Activated CD8-positive, alpha-beta memory T cell treated with anti-CD3 and anti-CD28 coated beads for 48 hours (primary cell): ENCODE measurements around the gene WASF2.
"Not testable (repeated sequence)": the region's sequence is repeated elsewhere in the genome, so short reads cannot be mapped to it uniquely, and the experiment has no call there.

Experiments used
- DNase-seq, 3 experiments: peaks; one replicate each; pipeline ENCODE4 v3.0.0-alpha.2; 2020; ENCODE audit warnings: low read depth in 2 of 3, low spot score in 2 of 3

The WASF2 gene

DNA sequence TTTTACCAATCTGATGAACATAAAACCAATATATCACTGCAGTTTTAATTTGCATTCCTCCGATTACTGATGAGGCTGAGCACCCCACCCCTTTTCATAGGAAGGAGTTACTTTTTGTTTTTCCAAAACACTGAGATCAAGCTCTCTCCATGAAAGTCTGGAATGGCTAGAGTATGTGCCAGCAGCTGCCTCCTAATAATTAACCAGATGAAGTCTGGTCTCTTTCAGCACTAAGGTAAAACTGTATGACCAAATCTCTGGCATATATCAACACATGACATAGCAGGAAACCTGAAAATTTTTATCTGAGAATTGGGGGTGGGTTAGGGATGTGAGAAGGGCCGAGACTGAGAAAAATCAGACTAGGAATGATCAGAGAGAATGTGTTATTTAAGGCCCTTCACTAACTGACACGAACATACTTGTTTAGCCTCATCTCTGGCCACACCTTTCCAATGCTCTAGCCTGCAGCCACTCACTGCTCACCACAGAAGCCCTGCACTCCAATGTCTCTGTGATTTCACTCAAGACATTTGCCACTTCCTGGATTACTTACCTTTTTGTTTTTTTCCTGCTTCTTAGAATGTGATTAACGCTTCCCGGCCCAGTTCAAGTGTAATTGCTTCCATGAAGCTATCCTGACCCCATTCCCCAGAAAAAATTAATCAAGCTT is 34.7 kb downstream of the WASF2 start:
- DNase-seq = no peak

DNA sequence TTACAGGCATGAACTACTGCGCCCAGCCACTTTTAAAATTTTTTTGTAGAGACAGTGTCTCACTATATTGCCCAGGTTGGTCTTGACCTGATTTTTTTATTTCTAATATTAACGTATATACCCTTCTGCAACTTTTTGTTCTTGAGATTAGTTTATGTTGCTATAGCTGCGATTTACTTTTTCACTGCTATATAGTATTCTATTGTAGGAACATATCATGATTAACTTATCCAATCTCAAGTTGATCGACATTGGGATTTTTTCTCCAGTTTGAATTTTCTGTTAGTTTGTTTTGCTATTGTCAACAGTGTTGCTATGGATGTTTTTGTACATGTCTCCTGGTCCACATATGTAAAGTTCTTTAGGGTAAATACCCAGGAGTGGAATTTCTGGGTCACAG is 35.4 kb downstream of the WASF2 start:
- DNase-seq = no peak

DNA sequence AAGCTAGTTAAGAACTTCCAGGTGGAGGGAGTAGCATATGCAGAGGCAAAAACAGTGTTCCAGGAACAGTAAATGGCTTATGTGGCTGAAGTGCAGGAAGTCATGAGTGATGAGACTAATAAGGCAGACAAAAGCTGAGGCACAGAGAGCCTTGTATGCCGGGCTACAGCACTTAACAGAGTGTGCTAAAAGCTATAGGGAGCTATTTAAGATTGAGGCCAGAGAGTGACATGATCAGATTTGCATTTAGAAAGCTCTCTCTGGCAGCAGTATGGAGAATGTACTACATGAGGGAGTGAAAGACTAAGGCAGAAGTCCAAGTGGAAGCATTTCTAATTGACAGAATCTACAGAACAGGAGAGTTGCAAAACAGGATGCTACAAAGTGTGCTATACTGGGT is 38.6 kb downstream of the WASF2 start:
- DNase-seq = no peak

DNA sequence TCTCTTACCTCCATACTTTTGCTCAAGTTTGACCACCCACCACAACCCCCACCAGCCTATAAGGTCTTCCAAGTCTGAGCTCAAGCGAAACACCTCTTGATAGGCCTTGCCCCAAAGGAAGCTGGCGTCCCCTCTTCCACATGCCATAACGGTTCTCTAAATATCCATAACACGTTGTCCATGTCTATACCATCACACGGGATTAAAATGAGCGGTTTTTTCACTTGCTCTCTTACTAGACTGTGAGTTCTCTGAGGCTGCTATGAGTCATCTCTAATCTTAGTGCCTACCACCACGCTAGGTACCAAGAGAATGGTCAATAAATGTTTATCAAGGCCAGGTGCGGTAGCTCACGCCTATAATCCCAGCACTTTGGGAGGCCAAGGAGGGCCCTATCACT is 41.0 kb downstream of the WASF2 start:
- DNase-seq = no peak

DNA sequence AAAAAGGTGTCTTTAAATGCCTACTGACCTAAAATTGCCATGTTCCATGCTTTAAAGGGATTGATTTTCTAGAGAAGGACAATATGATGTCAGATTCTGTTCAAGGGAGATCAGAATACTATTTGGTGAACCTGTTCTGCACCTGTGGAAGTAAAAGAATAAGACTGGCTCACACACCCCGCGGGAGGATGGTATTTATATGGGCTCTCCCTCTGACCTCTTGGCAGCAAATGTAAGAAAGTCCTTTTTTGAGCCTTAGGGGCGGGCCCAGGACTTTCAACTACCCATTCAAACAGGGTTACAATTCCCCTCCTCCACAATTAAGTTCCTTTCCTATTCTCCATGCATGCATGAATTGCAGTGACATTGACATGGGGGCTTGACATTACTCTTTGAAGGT is 42.1 kb downstream of the WASF2 start:
- DNase-seq = no peak

DNA sequence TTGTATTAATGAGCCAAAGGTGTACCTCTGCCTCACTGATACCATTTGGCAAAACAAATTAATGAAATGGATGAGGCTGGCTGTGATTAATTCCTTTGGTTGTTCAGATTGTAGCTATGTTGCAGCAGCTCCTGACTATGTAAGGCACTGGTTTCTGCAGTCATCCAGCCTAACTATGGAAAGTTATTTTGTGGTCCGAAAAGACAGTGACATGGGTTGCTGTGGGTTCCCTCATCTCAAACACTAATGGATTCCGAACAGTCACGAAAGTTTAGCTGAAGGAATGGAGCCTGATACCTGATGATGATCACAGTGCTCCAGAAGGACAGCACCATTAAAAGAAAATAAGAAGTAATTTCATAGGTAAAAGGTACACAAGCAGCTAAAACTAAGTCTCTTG is 42.6 kb downstream of the WASF2 start:
- no peak for DNase-seq

DNA sequence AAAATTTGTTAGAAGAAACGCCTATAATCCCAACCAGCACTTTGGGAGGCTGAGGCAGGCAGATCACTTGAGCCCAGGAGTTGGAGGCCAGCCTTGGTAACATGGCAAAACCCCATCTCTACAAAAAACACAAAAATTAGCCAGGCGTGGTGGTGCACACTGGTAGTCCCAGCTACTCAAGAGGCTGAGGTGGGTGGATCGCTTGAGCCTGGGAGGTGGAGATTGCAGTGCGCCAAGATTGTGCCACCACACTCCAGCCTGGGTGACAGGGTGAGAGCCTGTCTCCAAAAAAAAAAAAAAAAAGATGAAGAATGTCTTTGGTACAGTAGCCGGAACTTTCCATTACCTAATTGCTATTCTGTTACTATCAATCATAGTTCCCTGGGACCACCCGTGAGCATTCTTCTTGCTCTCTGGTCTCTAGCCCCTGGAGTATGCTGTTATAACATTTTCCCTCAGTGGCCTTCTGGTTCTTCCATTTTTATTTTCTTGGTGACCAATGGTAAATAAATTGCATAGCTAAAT is 43.4 kb downstream of the WASF2 start:
- no peak for DNase-seq

DNA sequence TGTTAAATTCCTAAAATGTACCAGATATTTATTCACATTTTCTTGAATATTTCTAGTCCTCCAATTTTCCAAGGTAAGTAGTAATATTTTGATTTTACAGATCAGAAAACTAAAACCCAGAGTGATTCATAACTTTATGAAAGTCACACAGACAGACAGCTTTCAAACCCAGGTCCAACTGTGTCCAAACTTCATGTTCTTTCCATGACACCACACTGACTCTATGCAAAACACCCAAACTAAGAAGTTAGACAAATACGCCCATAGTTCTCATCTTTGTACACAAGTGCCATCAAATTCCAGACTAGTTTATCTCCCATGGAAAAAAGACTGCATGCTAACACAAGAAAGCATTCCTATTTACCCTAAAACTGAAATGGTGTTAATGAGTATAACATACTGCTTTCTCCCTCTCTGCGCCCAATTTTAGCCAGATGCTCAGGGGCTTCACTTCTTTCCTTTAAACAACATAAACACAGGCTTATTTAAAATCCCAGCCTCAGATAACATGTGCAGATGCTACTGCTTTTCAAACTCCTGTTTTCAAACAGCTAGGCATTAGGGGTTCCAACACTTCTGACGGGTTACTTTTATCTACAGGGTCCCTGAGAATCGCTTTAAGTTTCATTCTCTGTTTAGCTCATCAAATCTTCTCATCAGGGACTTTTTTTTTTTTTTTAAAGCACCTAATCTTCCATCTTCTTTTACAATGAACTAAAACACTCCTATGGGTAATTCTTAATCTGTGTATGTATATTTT is 44.6 kb downstream of the WASF2 start:
- no peak for DNase-seq

DNA sequence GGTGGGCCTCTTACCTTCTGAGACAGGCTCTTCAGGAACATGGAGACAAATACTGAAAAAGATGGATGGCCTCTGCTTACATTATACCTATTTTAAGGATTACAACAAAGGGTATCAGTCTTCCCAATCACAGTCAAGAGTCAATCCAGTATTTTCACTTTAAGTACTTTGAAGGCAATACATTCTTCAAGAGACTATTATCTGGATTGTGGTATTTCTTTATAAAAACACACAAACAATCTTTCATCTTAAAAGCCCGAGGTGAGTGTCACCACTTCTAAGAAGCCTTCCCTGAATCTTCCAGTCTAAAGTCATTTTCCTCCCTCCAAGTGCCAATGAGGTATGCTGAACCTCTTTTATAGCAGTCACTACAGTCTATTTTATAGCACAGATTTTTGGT is 45.3 kb downstream of the WASF2 start:
- DNase-seq = no peak

DNA sequence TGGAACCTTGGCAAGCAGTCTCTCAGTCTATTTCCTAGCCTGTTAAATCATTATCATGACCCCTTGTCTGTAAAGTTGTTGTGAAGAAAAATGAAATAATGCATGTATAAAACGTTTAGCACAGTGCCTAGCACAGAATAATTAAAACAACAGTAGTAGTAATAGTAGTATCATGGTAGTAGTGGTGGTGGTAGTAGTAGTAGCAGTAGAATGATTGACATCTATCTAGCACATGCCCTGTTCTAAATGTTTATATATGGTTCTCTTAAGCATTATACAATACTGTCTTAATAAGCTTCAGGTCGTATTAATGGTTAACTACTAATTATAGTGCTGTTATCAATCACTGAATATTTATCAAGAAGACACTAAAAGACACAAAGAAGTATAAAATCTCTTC is 50.8 kb downstream of the WASF2 start:
- no peak for DNase-seq

DNA sequence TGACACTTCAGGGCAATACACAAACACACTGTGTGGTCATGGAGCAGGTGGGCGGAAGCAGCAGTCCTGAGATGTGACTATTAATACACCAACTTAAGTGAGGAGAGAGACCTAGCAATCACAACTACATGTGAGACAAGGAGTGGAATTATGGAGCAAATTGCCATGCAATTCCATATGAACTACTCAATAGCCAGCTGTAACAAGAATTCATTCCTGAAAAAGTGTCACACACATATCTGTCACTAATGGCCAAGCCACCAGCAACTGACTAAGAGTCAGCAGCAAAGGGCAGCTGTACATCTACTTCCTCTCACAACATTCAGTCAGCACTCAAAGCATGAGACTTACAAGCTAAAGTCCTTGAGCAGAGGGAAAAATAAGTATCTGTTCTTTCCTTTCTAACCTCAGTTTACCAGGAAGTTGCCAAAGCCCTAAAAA is 51.3 kb downstream of the WASF2 start:
- no peak for DNase-seq

DNA sequence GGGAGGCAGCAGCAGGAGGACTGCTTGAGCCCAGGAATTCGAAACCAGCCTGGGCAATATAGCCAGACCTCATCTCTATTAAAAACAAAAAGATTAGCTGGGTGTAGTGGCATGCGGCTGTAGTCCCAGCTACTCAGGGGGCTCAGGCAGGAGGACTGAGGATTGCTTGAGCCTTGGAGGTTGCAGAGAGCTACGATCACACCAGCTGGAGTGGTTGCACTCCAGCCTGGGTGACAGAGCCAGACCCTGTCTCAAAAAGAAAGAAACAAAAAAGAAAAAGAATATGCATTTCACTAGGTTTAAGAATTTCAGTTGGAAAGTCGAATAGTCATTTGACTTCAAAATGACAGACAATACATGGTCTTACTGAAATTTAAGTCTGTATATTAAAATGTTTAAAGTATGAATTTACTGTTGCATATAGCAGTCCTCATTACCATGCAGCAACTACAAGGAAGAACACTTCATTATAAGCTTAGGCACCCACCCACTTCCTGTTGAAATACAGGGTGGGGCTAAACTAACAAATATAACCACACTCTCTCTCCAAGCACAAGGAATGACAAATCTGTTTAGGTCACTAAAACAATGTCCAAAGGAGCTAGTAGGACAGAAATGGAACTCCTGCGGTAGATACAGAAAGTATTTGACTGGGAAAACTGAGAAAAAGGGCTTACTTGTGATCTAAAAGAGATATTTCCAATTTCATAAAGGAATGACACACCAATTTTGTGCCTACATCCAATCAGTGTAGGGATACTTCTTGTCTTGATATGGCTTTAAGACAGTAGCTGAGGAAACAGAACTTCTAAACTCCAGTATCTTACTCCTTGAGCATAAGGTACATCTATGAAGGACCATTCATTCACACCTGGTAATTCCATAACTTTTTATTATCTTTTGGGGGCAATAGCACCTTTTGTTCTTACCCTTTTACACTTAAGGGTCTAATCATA is 53.5 kb downstream of the WASF2 start:
- no peak for DNase-seq

DNA sequence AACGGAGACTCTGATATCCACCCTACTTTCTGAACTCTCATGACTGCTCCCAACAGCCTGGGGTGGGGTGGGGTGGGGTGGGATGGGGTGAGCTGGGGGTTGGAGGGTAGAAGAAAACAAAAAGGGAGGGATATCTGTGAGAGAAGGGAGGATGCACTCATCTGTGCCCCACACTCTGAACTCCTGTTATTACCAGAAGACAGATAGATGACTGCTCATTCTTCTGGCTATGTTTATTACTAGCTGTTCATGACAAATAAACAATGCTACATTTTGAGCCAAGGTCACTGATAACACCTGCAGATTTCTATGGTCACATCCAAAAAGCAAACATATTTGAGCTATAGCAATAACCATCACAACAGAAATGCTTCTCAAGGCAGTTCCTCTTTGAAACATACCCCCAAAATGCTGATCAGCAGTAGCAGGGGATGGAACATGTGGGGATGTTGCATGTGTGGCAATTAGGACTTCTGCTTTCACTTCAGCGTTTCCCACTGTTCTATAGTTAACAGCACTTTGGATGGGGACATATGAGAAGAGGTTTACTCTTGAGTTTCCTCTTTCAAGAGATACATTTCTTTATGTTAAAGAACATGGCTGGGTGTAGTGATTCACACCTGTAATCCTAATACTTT is 54.3 kb downstream of the WASF2 start:
- DNase-seq = no peak

DNA sequence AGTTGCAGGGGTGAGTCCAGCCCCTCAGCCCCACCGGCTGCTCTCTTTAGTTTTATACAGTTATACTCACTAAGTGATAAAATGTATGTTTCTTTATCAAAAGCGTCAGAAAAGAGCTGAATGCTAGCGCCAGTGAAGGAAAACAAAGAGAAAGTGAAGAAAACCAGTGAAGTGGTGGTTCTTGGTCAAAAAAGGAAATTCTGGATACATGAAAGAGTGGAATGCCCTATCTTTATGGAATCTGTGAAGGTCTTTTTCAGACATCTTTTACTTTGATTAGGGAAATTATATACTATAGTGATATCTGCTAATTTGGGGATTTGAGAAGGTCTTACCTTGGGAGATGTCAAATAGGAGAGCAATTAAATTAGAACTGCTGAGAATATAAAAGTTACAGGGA is 56.3 kb downstream of the WASF2 start:
- no peak for DNase-seq

DNA sequence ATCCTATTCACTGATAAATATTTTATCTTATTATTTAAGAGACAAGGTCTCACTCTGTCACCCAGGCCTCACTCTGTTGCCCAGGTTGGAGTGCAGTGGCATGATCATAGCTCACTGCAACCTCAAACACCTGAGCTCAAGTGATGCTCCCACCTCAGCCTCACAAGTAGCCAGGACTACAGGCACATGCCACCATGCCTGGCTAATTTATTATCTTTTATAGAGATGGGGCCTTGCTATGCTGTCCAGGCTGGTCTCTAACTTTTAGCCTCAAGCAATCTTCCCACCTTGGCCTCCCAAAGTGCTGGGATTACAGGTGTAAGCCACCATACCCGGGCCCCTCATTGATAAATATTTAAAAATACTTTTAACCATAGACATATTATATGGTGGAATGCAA is 57.2 kb downstream of the WASF2 start:
- not testable (repeated sequence) for DNase-seq

DNA sequence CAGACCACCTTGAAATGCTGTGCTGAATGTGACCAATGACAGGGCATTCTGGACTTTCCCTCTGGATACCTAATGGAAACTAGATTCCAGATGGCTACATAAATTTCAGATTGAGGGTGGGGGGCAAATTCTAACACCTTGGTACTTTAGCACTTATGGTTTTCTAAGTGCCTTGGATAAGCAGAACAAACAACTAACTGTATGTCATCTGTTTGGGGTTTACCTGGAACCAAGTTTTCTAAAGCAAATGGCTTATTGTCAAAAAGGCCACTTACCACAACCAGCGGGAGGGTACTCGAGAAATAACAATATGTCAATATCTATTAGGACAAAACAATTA is 58.4 kb downstream of the WASF2 start:
- no peak for DNase-seq

DNA sequence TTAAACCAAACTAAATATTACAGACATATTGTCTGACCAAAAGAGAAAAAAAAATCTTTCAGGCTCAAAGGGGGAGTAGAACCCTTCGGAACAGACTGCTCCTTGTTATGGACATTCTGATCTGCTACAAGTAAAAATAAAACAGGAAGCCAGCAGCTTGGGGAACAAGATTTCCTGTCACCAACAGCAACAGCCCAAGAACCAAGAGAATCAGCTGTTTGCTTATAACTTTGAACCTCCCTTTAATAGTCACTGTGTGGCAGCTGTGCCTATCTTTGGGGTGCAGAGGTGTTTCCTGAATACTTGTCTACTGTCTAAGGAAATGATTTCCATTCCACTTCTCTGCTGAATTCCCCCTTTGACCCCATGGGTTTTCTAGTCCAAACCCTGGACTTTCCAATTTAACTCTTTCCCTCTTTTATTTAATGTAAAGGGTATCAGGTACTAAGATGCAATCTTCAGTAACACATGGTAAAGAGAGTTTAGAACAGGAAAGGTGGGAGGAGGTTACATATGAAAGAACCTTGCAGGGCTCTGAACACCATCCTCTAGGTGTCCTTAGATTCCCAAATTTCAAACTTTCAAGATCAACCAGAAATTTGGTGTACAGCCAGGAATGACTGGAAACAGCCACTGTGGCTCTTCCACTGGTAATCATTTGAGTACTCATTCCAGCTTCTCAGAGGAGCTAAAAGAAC is 58.9 kb downstream of the WASF2 start:
- DNase-seq = no peak

DNA sequence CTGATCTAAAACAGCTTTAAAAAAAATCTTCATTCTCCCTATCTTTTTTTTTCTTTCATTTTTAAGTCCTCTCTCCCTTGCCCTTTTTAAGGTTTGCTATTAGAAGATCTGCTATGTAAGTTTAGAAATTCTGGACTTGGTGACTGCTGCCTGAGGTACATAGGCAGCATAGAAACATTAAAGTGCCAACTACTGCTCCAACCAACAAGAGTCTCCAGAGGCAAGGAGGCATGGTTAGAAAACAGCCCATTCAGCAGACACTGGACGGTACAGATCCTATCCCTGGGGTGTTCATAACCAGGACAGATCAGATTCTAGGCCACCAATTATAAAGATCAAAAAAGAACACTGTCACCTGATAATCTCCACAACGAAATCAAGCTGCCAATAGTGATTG is 60.9 kb downstream of the WASF2 start:
- DNase-seq = no peak

DNA sequence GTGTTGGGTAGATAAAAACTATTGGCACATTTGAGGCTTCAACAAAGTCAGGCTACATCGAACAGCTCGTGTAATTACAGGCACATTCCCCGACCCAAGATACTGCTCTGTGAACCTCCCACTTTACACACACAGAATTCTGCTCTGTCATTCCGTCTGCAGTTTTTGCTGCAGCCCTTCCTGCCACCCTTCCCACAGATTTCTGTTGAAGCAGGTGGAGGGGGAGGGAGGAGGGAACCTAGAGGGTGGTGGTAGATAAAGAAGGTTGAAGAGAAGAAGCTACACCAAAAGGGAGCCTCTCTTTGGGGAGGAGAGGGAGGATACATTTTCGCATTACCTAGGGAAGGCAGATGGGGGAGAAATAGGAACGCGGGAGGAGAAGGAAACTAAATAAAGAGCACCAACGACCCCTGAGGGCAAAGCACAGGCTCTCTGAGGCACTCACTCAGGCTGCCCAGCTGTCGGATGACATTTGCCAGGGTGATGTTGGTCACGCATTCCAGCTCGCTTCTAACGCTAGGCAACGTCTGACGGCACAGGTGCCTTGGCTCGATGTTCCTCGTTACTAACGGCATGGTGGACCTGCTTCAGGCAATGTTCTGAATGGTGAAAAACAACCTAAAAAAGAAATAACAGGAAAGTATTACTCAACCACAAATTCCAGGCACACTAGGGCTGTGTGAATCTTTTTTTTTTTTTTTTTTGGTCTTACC is 61.5 kb downstream of the WASF2 start:
- DNase-seq = no peak

DNA sequence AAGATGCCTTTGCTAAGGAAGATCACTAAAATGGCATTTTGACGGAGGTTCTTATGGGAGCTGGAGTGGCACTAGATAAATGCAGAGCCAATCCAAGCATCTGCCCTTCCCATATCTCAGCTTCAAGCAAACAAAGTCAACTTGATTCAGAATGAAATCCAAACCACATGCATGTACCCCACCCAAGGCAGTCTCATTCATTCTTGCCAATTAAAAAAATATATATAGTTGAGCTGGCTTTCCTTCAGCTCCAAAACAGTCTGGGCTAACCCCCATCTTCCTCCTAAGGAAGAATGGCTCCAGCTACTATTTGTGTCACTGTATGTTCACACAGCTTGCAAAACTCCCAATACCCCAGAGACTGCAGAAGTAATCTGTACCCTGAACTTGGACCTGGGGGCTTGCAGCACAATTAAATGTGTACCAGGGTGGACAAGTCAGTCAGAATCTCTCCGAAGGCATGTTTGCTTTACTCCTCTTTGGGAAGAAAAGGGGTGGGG is 62.1 kb downstream of the WASF2 start:
- no peak for DNase-seq
